Measurements from ENCODE around the gene ALG12.
A peak's percentile ranks its signal among the peaks of the same experiment; 100 is the strongest.
"Not testable (repeated sequence)": the region's sequence is repeated elsewhere in the genome, so short reads cannot be mapped to it uniquely, and the experiment has no call there.

Gene ALG12

GRCh38 chr22:49951986-49952896, 34.0 kb upstream of the ALG12 start:
- Mint-ChIP-seq H3K4me3 (no peak overlapping the region), H3K4me1 (no peaks in the 10 kb centered on the region), H3K36me3 (no peaks in the 10 kb centered on the region), H3K9me3 (no peaks in the 10 kb centered on the region), H3K27me3 (no peaks in the 10 kb centered on the region), H3K27ac (peak overlapping the region; percentile 24)

- Mint-ChIP-seq H3K4me1 (peaks cover 2% of the 10 kb centered on the region), H3K27ac (no peak overlapping the region), H3K4me3 (no peak overlapping the region), H3K9me3 (no peaks in the 10 kb centered on the region), H3K36me3 (no peaks in the 10 kb centered on the region), H3K27me3 (no peaks in the 10 kb centered on the region)
Observed at GRCh38 chr22:49951678-49951985, 33.4 kb upstream of the ALG12 start.

GRCh38 chr22:49951000-49951677, 32.9 kb upstream of the ALG12 start:
- Mint-ChIP-seq H3K36me3 (no peaks in the 10 kb centered on the region), H3K4me3 (no peak overlapping the region), H3K9me3 (no peaks in the 10 kb centered on the region), H3K4me1 (peaks cover 7% of the 10 kb centered on the region), H3K27ac (no peak overlapping the region), H3K27me3 (no peaks in the 10 kb centered on the region)

- Mint-ChIP-seq H3K27ac (no peak overlapping the region), H3K4me3 (no peak overlapping the region), H3K27me3 (no peaks in the 10 kb centered on the region), H3K36me3 (no peaks in the 10 kb centered on the region), H3K4me1 (peaks cover 13% of the 10 kb centered on the region), H3K9me3 (no peaks in the 10 kb centered on the region)
Observed at GRCh38 chr22:49950396-49950994, 32.3 kb upstream of the ALG12 start.

GRCh38 chr22:49949914-49950292, 31.7 kb upstream of the ALG12 start:
- Mint-ChIP-seq H3K4me3 (no peak overlapping the region), H3K27me3 (no peaks in the 10 kb centered on the region), H3K27ac (no peak overlapping the region)

GRCh38 chr22:49948958-49949913, 31.0 kb upstream of the ALG12 start:
- H3K27ac Mint-ChIP-seq, result no peak overlapping the region
- H3K9me3 Mint-ChIP-seq, result no peaks in the 10 kb centered on the region
- H3K36me3 Mint-ChIP-seq, result no peaks in the 10 kb centered on the region
- no peaks in the 10 kb centered on the region for H3K27me3 Mint-ChIP-seq
- H3K4me1 Mint-ChIP-seq, result peaks cover 16% of the 10 kb centered on the region
- H3K4me3 Mint-ChIP-seq, result no peak overlapping the region

More at GRCh38 chr22:49949914-49950292, 31.7 kb upstream of the ALG12 start:
- H3K36me3 Mint-ChIP-seq, result no peaks in the 10 kb centered on the region
- peaks cover 16% of the 10 kb centered on the region for H3K4me1 Mint-ChIP-seq
- no peaks in the 10 kb centered on the region for H3K9me3 Mint-ChIP-seq

GRCh38 chr22:49948116-49948957, 30.1 kb upstream of the ALG12 start:
- no peak overlapping the region for H3K27ac Mint-ChIP-seq
- no peaks in the 10 kb centered on the region for H3K9me3 Mint-ChIP-seq

GRCh38 chr22:49947296-49947622, 29.0 kb upstream of the ALG12 start:
- H3K9me3 Mint-ChIP-seq, result no peaks in the 10 kb centered on the region
- H3K36me3 Mint-ChIP-seq, result no peaks in the 10 kb centered on the region
- no peaks in the 10 kb centered on the region for H3K27me3 Mint-ChIP-seq
- H3K4me3 Mint-ChIP-seq, result no peak overlapping the region
- H3K27ac Mint-ChIP-seq, result no peak overlapping the region
- peaks cover 16% of the 10 kb centered on the region for H3K4me1 Mint-ChIP-seq

More at GRCh38 chr22:49948116-49948957, 30.1 kb upstream of the ALG12 start:
- Mint-ChIP-seq H3K36me3 (no peaks in the 10 kb centered on the region), H3K4me1 (peaks cover 16% of the 10 kb centered on the region), H3K27me3 (no peaks in the 10 kb centered on the region), H3K4me3 (no peak overlapping the region)

- H3K27me3 Mint-ChIP-seq, result no peaks in the 10 kb centered on the region
- H3K4me3 Mint-ChIP-seq, result no peak overlapping the region
- H3K9me3 Mint-ChIP-seq, result no peaks in the 10 kb centered on the region
- no peak overlapping the region for H3K27ac Mint-ChIP-seq
- no peaks in the 10 kb centered on the region for H3K36me3 Mint-ChIP-seq
- peaks cover 16% of the 10 kb centered on the region for H3K4me1 Mint-ChIP-seq
Observed at GRCh38 chr22:49946612-49947295, 28.5 kb upstream of the ALG12 start.

- Mint-ChIP-seq H3K27ac (peak overlapping the region; percentile 55), H3K4me1 (peaks cover 16% of the 10 kb centered on the region)
- H3K36me3 Mint-ChIP-seq, H3K9me3 Mint-ChIP-seq, H3K27me3 Mint-ChIP-seq, H3K4me3 Mint-ChIP-seq: not testable (repeated sequence)
Observed at GRCh38 chr22:49945042-49945794, 27.0 kb upstream of the ALG12 start.

- Mint-ChIP-seq H3K4me3 (no peak overlapping the region), H3K36me3 (no peaks in the 10 kb centered on the region), H3K4me1 (peaks cover 16% of the 10 kb centered on the region), H3K27ac (no peak overlapping the region), H3K27me3 (no peaks in the 10 kb centered on the region), H3K9me3 (no peaks in the 10 kb centered on the region)
Observed at GRCh38 chr22:49944399-49944891, 26.2 kb upstream of the ALG12 start.

GRCh38 chr22:49943771-49944398, 25.6 kb upstream of the ALG12 start:
- H3K4me3 Mint-ChIP-seq, result no peak overlapping the region

GRCh38 chr22:49943405-49943765, 25.1 kb upstream of the ALG12 start:
- Mint-ChIP-seq H3K9me3 (no peaks in the 10 kb centered on the region), H3K27ac (no peak overlapping the region), H3K4me3 (no peak overlapping the region), H3K36me3 (no peaks in the 10 kb centered on the region), H3K27me3 (no peaks in the 10 kb centered on the region), H3K4me1 (peaks cover 16% of the 10 kb centered on the region)

More at GRCh38 chr22:49943771-49944398, 25.6 kb upstream of the ALG12 start:
- H3K4me1 Mint-ChIP-seq, result peaks cover 16% of the 10 kb centered on the region
- no peaks in the 10 kb centered on the region for H3K27me3 Mint-ChIP-seq
- H3K27ac Mint-ChIP-seq, result no peak overlapping the region
- no peaks in the 10 kb centered on the region for H3K36me3 Mint-ChIP-seq
- no peaks in the 10 kb centered on the region for H3K9me3 Mint-ChIP-seq
